ENCODE measurements around the gene IMMP2L.

Gene IMMP2L

GRCh38 chr7:111059833-111060232, 502.5 kb downstream of the IMMP2L start:
- Histone ChIP-seq H3K4me1 (ENCODE audit: control insufficient read depth in 1 of 2, insufficient read depth in 1 of 2, low read depth in 1 of 2, low read length in 1 of 2) (no peaks in the 10 kb centered on the region), H3K9me3 (peaks cover 4% of the 10 kb centered on the region), H3K4me3 (ENCODE audit: low read depth in 1 of 2, low read length in 1 of 2) (no peak overlapping the region), H3K36me3 (no peaks in the 10 kb centered on the region), H3K27ac (no peak overlapping the region), H3K27me3 (no peaks in the 10 kb centered on the region)
- no peak for TF ChIP-seq CTCF (IDR thresholded peaks at IDR 0.05)

GRCh38 chr7:111057066-111057465, 505.2 kb downstream of the IMMP2L start:
- TF ChIP-seq CTCF (IDR thresholded peaks at IDR 0.05): no peak
- no peak overlapping the region for H3K27ac ChIP-seq
- H3K4me3 ChIP-seq (ENCODE audit: low read depth in 1 of 2, low read length in 1 of 2): no peak overlapping the region
- no peaks in the 10 kb centered on the region for H3K9me3 ChIP-seq
- no peaks in the 10 kb centered on the region for H3K36me3 ChIP-seq
- H3K27me3 ChIP-seq: no peaks in the 10 kb centered on the region
- no peaks in the 10 kb centered on the region for H3K4me1 ChIP-seq (ENCODE audit: control insufficient read depth in 1 of 2, insufficient read depth in 1 of 2, low read depth in 1 of 2, low read length in 1 of 2)

GRCh38 chr7:111056371-111056770, 505.9 kb downstream of the IMMP2L start:
- H3K4me1 ChIP-seq (ENCODE audit: control insufficient read depth in 1 of 2, insufficient read depth in 1 of 2, low read depth in 1 of 2, low read length in 1 of 2): no peaks in the 10 kb centered on the region
- H3K27me3 ChIP-seq: no peaks in the 10 kb centered on the region
- no peaks in the 10 kb centered on the region for H3K9me3 ChIP-seq
- H3K27ac ChIP-seq: no peak overlapping the region
- no peak for TF ChIP-seq CTCF (IDR thresholded peaks at IDR 0.05)
- H3K4me3 ChIP-seq (ENCODE audit: low read depth in 1 of 2, low read length in 1 of 2): no peak overlapping the region
- H3K36me3 ChIP-seq: no peaks in the 10 kb centered on the region

GRCh38 chr7:111053035-111053434, 509.3 kb downstream of the IMMP2L start:
- Histone ChIP-seq H3K4me1 (ENCODE audit: control insufficient read depth in 1 of 2, insufficient read depth in 1 of 2, low read depth in 1 of 2, low read length in 1 of 2) (no peaks in the 10 kb centered on the region), H3K27me3 (no peaks in the 10 kb centered on the region), H3K27ac (no peak overlapping the region), H3K36me3 (no peaks in the 10 kb centered on the region), H3K9me3 (no peaks in the 10 kb centered on the region), H3K4me3 (ENCODE audit: low read depth in 1 of 2, low read length in 1 of 2) (no peak overlapping the region)
- no peak for TF ChIP-seq CTCF (IDR thresholded peaks at IDR 0.05)

GRCh38 chr7:111051832-111052231, 510.5 kb downstream of the IMMP2L start:
- Histone ChIP-seq H3K4me1 (ENCODE audit: control insufficient read depth in 1 of 2, insufficient read depth in 1 of 2, low read depth in 1 of 2, low read length in 1 of 2) (no peaks in the 10 kb centered on the region), H3K4me3 (ENCODE audit: low read depth in 1 of 2, low read length in 1 of 2) (no peak overlapping the region)
- no peak for TF ChIP-seq CTCF (IDR thresholded peaks at IDR 0.05)

GRCh38 chr7:111050875-111051416, 511.3 kb downstream of the IMMP2L start:
- Histone ChIP-seq H3K36me3 (no peaks in the 10 kb centered on the region), H3K27ac (no peak overlapping the region), H3K9me3 (no peaks in the 10 kb centered on the region), H3K4me1 (ENCODE audit: control insufficient read depth in 1 of 2, insufficient read depth in 1 of 2, low read depth in 1 of 2, low read length in 1 of 2) (no peaks in the 10 kb centered on the region), H3K4me3 (ENCODE audit: low read depth in 1 of 2, low read length in 1 of 2) (no peak overlapping the region), H3K27me3 (no peaks in the 10 kb centered on the region)
- TF ChIP-seq CTCF (IDR thresholded peaks at IDR 0.05): no peak

More at GRCh38 chr7:111051832-111052231, 510.5 kb downstream of the IMMP2L start:
- Histone ChIP-seq H3K27ac (no peak overlapping the region), H3K9me3 (no peaks in the 10 kb centered on the region), H3K36me3 (no peaks in the 10 kb centered on the region), H3K27me3 (no peaks in the 10 kb centered on the region)
